Activated CD8-positive, alpha-beta memory T cell treated with anti-CD3 and anti-CD28 coated beads for 4 hours (primary cell): ENCODE data around the gene EMX2.
"Not testable (repeated sequence)": the region's sequence is repeated elsewhere in the genome, so short reads cannot be mapped to it uniquely, and the experiment has no call there.

Source experiments
- DNase-seq, 2 donors: peaks; one replicate each; pipeline ENCODE4 v3.0.0-alpha.2; 2020; ENCODE audit warnings: low read depth in 2 of 2

Gene EMX2

GRCh38 chr10:117560942-117561341 lies 18.4 kb downstream of the EMX2 start:
- DNase-seq = no peak

- no peak for DNase-seq
Measured at GRCh38 chr10:117562220-117562619, 19.7 kb downstream of the EMX2 start.

GRCh38 chr10:117562896-117563737 lies 20.6 kb downstream of the EMX2 start:
- no peak for DNase-seq

GRCh38 chr10:117563780-117564179 lies 21.2 kb downstream of the EMX2 start:
- DNase-seq = no peak

- no peak for DNase-seq
Measured at GRCh38 chr10:117565068-117565467, 22.5 kb downstream of the EMX2 start.

GRCh38 chr10:117568334-117568733 lies 25.8 kb downstream of the EMX2 start:
- DNase-seq = no peak

GRCh38 chr10:117569610-117570390 lies 27.3 kb downstream of the EMX2 start:
- no peak for DNase-seq

- no peak for DNase-seq
Measured at GRCh38 chr10:117570880-117571279, 28.3 kb downstream of the EMX2 start.

- no peak for DNase-seq
Measured at GRCh38 chr10:117574498-117575146, 32.1 kb downstream of the EMX2 start.

GRCh38 chr10:117578490-117578889 lies 35.9 kb downstream of the EMX2 start:
- no peak for DNase-seq

GRCh38 chr10:117578999-117579590 lies 36.5 kb downstream of the EMX2 start:
- no peak for DNase-seq

- DNase-seq = no peak
Measured at GRCh38 chr10:117581961-117582360, 39.4 kb downstream of the EMX2 start.

- not testable (repeated sequence) for DNase-seq
Measured at GRCh38 chr10:117584831-117585230, 42.3 kb downstream of the EMX2 start.

- no peak for DNase-seq
Measured at GRCh38 chr10:117587036-117587435, 44.5 kb downstream of the EMX2 start.

- no peak for DNase-seq
Measured at GRCh38 chr10:117590101-117590875, 47.7 kb downstream of the EMX2 start.

GRCh38 chr10:117591043-117591442 lies 48.5 kb downstream of the EMX2 start:
- no peak for DNase-seq

GRCh38 chr10:117594722-117595121 lies 52.2 kb downstream of the EMX2 start:
- no peak for DNase-seq

- DNase-seq = no peak
Measured at GRCh38 chr10:117596706-117597105, 54.2 kb downstream of the EMX2 start.

- DNase-seq = no peak
Measured at GRCh38 chr10:117597216-117597615, 54.7 kb downstream of the EMX2 start.
